WERI-Rb-1 (cell line): ENCODE results near the gene BPI.
"Not testable (repeated sequence)": the region's sequence is repeated elsewhere in the genome, so short reads cannot be mapped to it uniquely, and the experiment has no call there.

ENCODE experiments used
- DNase-seq: peaks from one replicate; pipeline ENCODE4 v3.0.0-alpha.2; 2020
- H3K27ac ChIP-seq: fragments of 250-450 bp; sonication (Bioruptor Pico); 2 replicates; pipeline ENCODE4 v1.5.1; 2020; ENCODE audit warnings: mild to moderate bottlenecking, moderate library complexity
- H3K27me3 ChIP-seq: fragments of 250-450 bp; sonication (Bioruptor Pico); 2 replicates; pipeline ENCODE4 v1.5.1; 2021; ENCODE audit warnings: mild to moderate bottlenecking, low read depth, moderate library complexity; ENCODE audit not compliant: insufficient read depth, severe bottlenecking
- H3K36me3 ChIP-seq: fragments of 250-450 bp; sonication (Bioruptor Pico); 2 replicates; pipeline ENCODE4 v1.5.1; 2020; ENCODE audit warnings: mild to moderate bottlenecking, moderate library complexity
- H3K4me3 ChIP-seq: 2 replicates; pipeline ENCODE4 v1.5.1; 2011; ENCODE audit warnings: low read depth, mild to moderate bottlenecking, control low read depth, low read length
- H3K9me3 ChIP-seq: fragments of 250-450 bp; sonication (Bioruptor Pico); 2 replicates; pipeline ENCODE4 v1.5.1; 2021; ENCODE audit warnings: mild to moderate bottlenecking, moderate library complexity; ENCODE audit not compliant: severe bottlenecking
- CTCF ChIP-seq: IDR thresholded peaks from 2 replicates; pipeline ENCODE4 v1.5.1; 2011; ENCODE audit warnings: low read depth, mild to moderate bottlenecking, control low read depth, inconsistent platforms, low read length

Gene BPI

GRCh38 chr20:38331814-38332213, 27.9 kb downstream of the BPI start:
- Histone ChIP-seq H3K27me3 (no peaks in the 10 kb centered on the region), H3K36me3 (no peaks in the 10 kb centered on the region), H3K27ac (no peak overlapping the region), H3K9me3 (no peaks in the 10 kb centered on the region), H3K4me3 (no peak overlapping the region)
- no peak for DNase-seq
- no peak for TF ChIP-seq CTCF

GRCh38 chr20:38334016-38334415, 30.1 kb downstream of the BPI start:
- Histone ChIP-seq H3K36me3 (no peaks in the 10 kb centered on the region), H3K27ac (no peak overlapping the region), H3K4me3 (no peak overlapping the region), H3K9me3 (peaks cover 4% of the 10 kb centered on the region), H3K27me3 (no peaks in the 10 kb centered on the region)
- TF ChIP-seq CTCF = no peak
- DNase-seq = no peak

DNA sequence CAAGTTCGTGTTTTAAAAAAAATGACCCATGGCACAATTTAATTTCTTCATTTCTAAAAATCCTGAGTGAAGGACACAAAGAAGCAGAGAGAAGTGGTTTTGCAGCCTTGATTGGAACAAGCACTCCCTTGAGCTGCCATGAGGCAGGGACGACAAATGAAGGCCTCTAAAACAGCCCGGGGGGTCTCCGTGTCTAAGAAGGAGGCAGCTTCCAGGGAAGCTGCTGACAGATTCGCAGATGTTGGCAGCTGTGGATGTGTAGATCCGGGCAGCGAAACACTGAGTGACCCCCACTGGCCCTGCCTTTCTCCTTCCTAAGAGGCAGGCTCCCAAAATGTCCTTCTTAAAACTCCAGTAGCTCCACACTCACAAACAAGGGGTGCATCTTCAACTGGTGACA, 32.8 kb downstream of the BPI start:
- Histone ChIP-seq H3K9me3 (peaks cover 4% of the 10 kb centered on the region), H3K27me3 (no peaks in the 10 kb centered on the region), H3K27ac (no peak overlapping the region), H3K4me3 (no peak overlapping the region), H3K36me3 (no peaks in the 10 kb centered on the region)
- TF ChIP-seq CTCF = no peak
- no peak for DNase-seq

- DNase-seq = peak; percentile 81
- no peak overlapping the region for H3K27ac ChIP-seq
- peaks cover 4% of the 10 kb centered on the region for H3K9me3 ChIP-seq
- no peaks in the 10 kb centered on the region for H3K27me3 ChIP-seq
- TF ChIP-seq CTCF = peak; percentile 88
- no peaks in the 10 kb centered on the region for H3K36me3 ChIP-seq
- no peak overlapping the region for H3K4me3 ChIP-seq
Measured at GRCh38 chr20:38337561-38338140, 33.7 kb downstream of the BPI start.

- H3K27me3 ChIP-seq = no peaks in the 10 kb centered on the region
- no peak overlapping the region for H3K4me3 ChIP-seq
- peak; percentile 64 for DNase-seq
- no peak overlapping the region for H3K27ac ChIP-seq
- peak; percentile 51 for TF ChIP-seq CTCF
- no peaks in the 10 kb centered on the region for H3K36me3 ChIP-seq
- H3K9me3 ChIP-seq = peaks cover 4% of the 10 kb centered on the region
Measured at GRCh38 chr20:38338849-38339520, 35.0 kb downstream of the BPI start.

GRCh38 chr20:38339521-38339896, 35.6 kb downstream of the BPI start:
- H3K9me3 ChIP-seq, H3K36me3 ChIP-seq, DNase-seq, H3K27me3 ChIP-seq, H3K27ac ChIP-seq, H3K4me3 ChIP-seq: not testable (repeated sequence)
